Kidney (tissue), 14 donors: ENCODE data around the gene CLASRP. TPM values are rescaled to one million over a fixed set of nuclear protein-coding genes. Genes with fewer than 3 reads are reported as not detected.

Experiments
- DNase-seq, 5 donors: peaks; one replicate each; pipeline ENCODE4 v3.0.0-alpha.2; 2013 to 2020
- FAIRE-seq: peaks from 2 replicates; lab custom pipeline; 2012; peaks lifted over from hg19 to GRCh38; lab: Jason Lieb, UNC
- H3K27ac ChIP-seq, 2 donors: one replicate each; pipeline ENCODE4 v1.7.0; 2013; ENCODE audit warnings: low read depth in 2 of 2, low read length in 2 of 2, inconsistent platforms in 1 of 2
- H3K27me3 ChIP-seq: one replicate; pipeline ENCODE4 v1.7.1; 2013; ENCODE audit warnings: low read length, inconsistent platforms; ENCODE audit not compliant: control insufficient read depth, insufficient read depth
- H3K36me3 ChIP-seq, 3 donors: one replicate each; pipeline versions ENCODE4 v1.7.0 to v1.7.1; 2013; ENCODE audit warnings: low read length in 3 of 3, control low read depth in 1 of 3, inconsistent platforms in 1 of 3; ENCODE audit not compliant: insufficient read depth in 3 of 3, control insufficient read depth in 2 of 3
- H3K4me1 ChIP-seq, 3 donors: one replicate each; pipeline versions ENCODE4 v1.7.0 to v1.7.1; 2013; ENCODE audit warnings: low read length in 3 of 3, inconsistent platforms in 1 of 3, low read depth in 1 of 3; ENCODE audit not compliant: control insufficient read depth in 2 of 3, insufficient read depth in 2 of 3
- H3K4me3 ChIP-seq, 3 donors: one replicate each; pipeline versions ENCODE4 v1.7.0 to v1.8.1; 2013; ENCODE audit warnings: low read length in 3 of 3, control low read depth in 1 of 3, inconsistent platforms in 1 of 3
- H3K9ac ChIP-seq, 3 donors: one replicate each; pipeline versions ENCODE4 v1.7.0 to v1.7.1; 2013; ENCODE audit warnings: low read length in 3 of 3, control low read depth in 1 of 3, inconsistent platforms in 1 of 3
- H3K9me3 ChIP-seq, 3 donors: one replicate each; pipeline versions ENCODE4 v1.7.0 to v1.7.1; 2013; ENCODE audit warnings: low read length in 3 of 3, control low read depth in 1 of 3, inconsistent platforms in 1 of 3; ENCODE audit not compliant: control insufficient read depth in 2 of 3, insufficient read depth in 1 of 3
- CTCF ChIP-seq: IDR thresholded peaks from 3 replicates; pipeline ENCODE4 v1.5.1; 2012; ENCODE audit warnings: mild to moderate bottlenecking, moderate library complexity, borderline replicate concordance; ENCODE audit not compliant: insufficient read depth; ENCODE audit errors: extremely low read depth
- intact Hi-C: fragments of 100-400 bp; cut with DNase I; formaldehyde crosslinking; loops from one replicate; pipeline ENCODE4 v1.11.1; 2022
- polyA plus RNA-seq: library from polyadenylated mRNA; stranded (reverse); fragments of 350-450 nt; fragmentation: Illumina TruSeq; extraction: RNeasy Lipid Tissue Mini Kit (QIAGEN cat#74804); gene quantifications from one replicate; pipeline ENCODE4 v1.2.3, GENCODE V29; 2014; ENCODE audit warnings: low read depth, low replicate concordance; ENCODE audit not compliant: insufficient read depth
- total RNA-seq: library from RNA; stranded (reverse); fragmentation: NEBNext Ultra II Directional; extraction: Animal tissue kit (Norgen Biotek cat#: 25700); gene quantifications from one replicate; pipeline ENCODE4 v1.2.1, GENCODE V29; 2021
- donor health status: control.
- donor health status: control.
- donor health status: control.
- donor health status: control.
- donor health status: control.
- donor health status: DM: yes; HTN: yes; CAD: no.
- donor health status: Normal renal cell carcinoma (clear cell type).

CLASRP gene
- total and polyA plus RNA-seq, 2 donors from 2014 or later, result 38.0 to 83.6 TPM

GRCh38 chr19:45056831-45057230 lies 18.0 kb downstream of the CLASRP start:
- Histone ChIP-seq H3K4me1 (no peaks in the 10 kb centered on the region), H3K27ac (no peak overlapping the region), H3K9ac (no peak overlapping the region), H3K27me3 (no peaks in the 10 kb centered on the region), H3K9me3 (no peaks in the 10 kb centered on the region), H3K4me3 (no peak overlapping the region), H3K36me3 (peaks cover 6 to 61% (median 41%) of the 10 kb centered on the region in 3 donors)
- TF ChIP-seq CTCF, result no peak
- DNase-seq (no peak), FAIRE-seq (no peak)
- intact Hi-C loops, result no loop called here

- intact Hi-C loops, result no loop called here
- DNase-seq (no peak), FAIRE-seq (no peak)
- Histone ChIP-seq H3K4me3 (no peak overlapping the region), H3K27ac (no peak overlapping the region), H3K36me3 (peaks cover 6 to 61% (median 39%) of the 10 kb centered on the region in 3 donors), H3K4me1 (no peaks in the 10 kb centered on the region), H3K27me3 (no peaks in the 10 kb centered on the region), H3K9ac (no peak overlapping the region), H3K9me3 (no peaks in the 10 kb centered on the region)
- no peak for TF ChIP-seq CTCF
These were observed 18.6 kb downstream of the CLASRP start for GRCh38 chr19:45057444-45057843.

- no peaks in the 10 kb centered on the region for H3K4me1 ChIP-seq
- DNase-seq (no peak), FAIRE-seq (no peak)
- H3K4me3 ChIP-seq, result no peak overlapping the region
- H3K9me3 ChIP-seq, result no peaks in the 10 kb centered on the region
- no peak for TF ChIP-seq CTCF
- no peak overlapping the region for H3K9ac ChIP-seq
- H3K27me3 ChIP-seq, result no peaks in the 10 kb centered on the region
- intact Hi-C loops, result no loop called here
- H3K36me3 ChIP-seq, result peaks cover 6 to 61% (median 42%) of the 10 kb centered on the region in 3 donors
- no peak overlapping the region for H3K27ac ChIP-seq
These were observed 19.8 kb downstream of the CLASRP start for GRCh38 chr19:45058622-45059159.
